GM23338 (cell line): ENCODE data around the gene MAP3K15. TPM values are rescaled to one million over a fixed set of nuclear protein-coding genes. Genes with fewer than 3 reads are reported as not detected.

Experiments
- ATAC-seq: fragments of 200-7000 bp; cut with Tn5 transposase; 3 replicates; pipeline ENCODE4 v1.9.1; 2020
- DNase-seq: peaks from one replicate; pipeline ENCODE4 v3.0.0-alpha.2; 2015; ENCODE audit warnings: low spot score
- H2AFZ ChIP-seq: fragments of 200-600 bp; sonication (generic); 2 replicates; pipeline ENCODE4 v1.8.0; 2016; ENCODE audit warnings: antibody characterized with exemption, mild to moderate bottlenecking, moderate library complexity
- H3F3A ChIP-seq: fragments of 200-600 bp; sonication (generic); replicated peaks from 2 replicates; pipeline ENCODE4 v1.8.0; 2017; ENCODE audit warnings: antibody characterized with exemption, mixed run types, low read depth
- H3K27ac ChIP-seq: fragments of 200-600 bp; sonication (generic); 2 replicates; pipeline ENCODE4 v1.6.1; 2016; ENCODE audit warnings: low read depth
- H3K27me3 ChIP-seq: fragments of 200-600 bp; sonication (generic); 2 replicates; pipeline ENCODE4 v1.8.0; 2016; ENCODE audit warnings: mild to moderate bottlenecking, mixed run types, moderate library complexity; ENCODE audit not compliant: insufficient read depth
- H3K36me3 ChIP-seq: fragments of 200-600 bp; sonication (generic); 2 replicates; pipeline ENCODE4 v1.8.0; 2016; ENCODE audit warnings: mild to moderate bottlenecking; ENCODE audit not compliant: insufficient read depth
- H3K4me1 ChIP-seq: fragments of 200-600 bp; sonication (generic); 2 replicates; pipeline ENCODE4 v1.8.0; 2016; ENCODE audit warnings: mild to moderate bottlenecking, moderate library complexity; ENCODE audit not compliant: insufficient read depth
- H3K4me2 ChIP-seq: fragments of 200-600 bp; sonication (generic); 2 replicates; pipeline ENCODE4 v1.7.1; 2017; ENCODE audit warnings: mixed run types
- H3K4me3 ChIP-seq: fragments of 200-600 bp; sonication (generic); 2 replicates; pipeline ENCODE4 v1.6.1; 2016; ENCODE audit warnings: mixed run types
- H3K79me2 ChIP-seq: fragments of 200-600 bp; sonication (generic); replicated peaks from 2 replicates; pipeline ENCODE4 v1.8.0; 2017; ENCODE audit warnings: mild to moderate bottlenecking; ENCODE audit not compliant: insufficient read depth
- H3K9me2 ChIP-seq: fragments of 200-600 bp; sonication (generic); 2 replicates; pipeline ENCODE4 v1.8.0; 2017; ENCODE audit not compliant: insufficient read depth
- H4K20me1 ChIP-seq: fragments of 200-600 bp; sonication (generic); replicated peaks from 2 replicates; pipeline ENCODE4 v1.8.0; 2017; ENCODE audit warnings: mild to moderate bottlenecking; ENCODE audit not compliant: insufficient read depth
- H3K27ac Mint-ChIP-seq: 2 replicates; pipeline ENCODE4 v1.8.0; 2020; ENCODE audit warnings: inconsistent platforms, mild to moderate bottlenecking, moderate library complexity, mixed read lengths
- H3K27me3 Mint-ChIP-seq: 3 replicates; pipeline ENCODE4 v1.8.0; 2022; ENCODE audit warnings: low read depth, mild to moderate bottlenecking, moderate library complexity, mixed read lengths, inconsistent platforms; ENCODE audit not compliant: insufficient read depth, poor library complexity
- H3K36me3 Mint-ChIP-seq: 3 replicates; pipeline ENCODE4 v1.8.0; 2021; ENCODE audit warnings: low read depth, mild to moderate bottlenecking, inconsistent platforms, moderate library complexity, mixed read lengths
- H3K4me1 Mint-ChIP-seq: 3 replicates; pipeline ENCODE4 v1.8.0; 2020; ENCODE audit warnings: mild to moderate bottlenecking, inconsistent platforms, mixed read lengths
- H3K4me3 Mint-ChIP-seq: 3 replicates; pipeline ENCODE4 v1.8.0; 2021; ENCODE audit warnings: moderate library complexity, mild to moderate bottlenecking, inconsistent platforms, mixed read lengths
- H3K9me3 Mint-ChIP-seq: 3 replicates; pipeline ENCODE4 v1.8.0; 2020; ENCODE audit warnings: moderate library complexity, mild to moderate bottlenecking, inconsistent platforms, mixed read lengths
- CREB1 ChIP-seq: fragments of 250-450 bp; sonication (Bioruptor Pico); IDR thresholded peaks from 2 replicates; pipeline ENCODE4 v1.5.0; 2020; ENCODE audit warnings: low read depth, mild to moderate bottlenecking, moderate library complexity
- EZH2 ChIP-seq: fragments of 200-600 bp; sonication (generic); IDR thresholded peaks from one replicate; pipeline ENCODE4 v1.8.0; 2017; ENCODE audit warnings: antibody characterized with exemption, mild to moderate bottlenecking, low read depth; ENCODE audit not compliant: unreplicated experiment
- EZH2phosphoT487 ChIP-seq: fragments of 200-600 bp; sonication (generic); IDR thresholded peaks from one replicate; pipeline ENCODE4 v1.8.1; 2018; ENCODE audit warnings: antibody characterized with exemption; ENCODE audit not compliant: unreplicated experiment
- JUNB ChIP-seq: IDR thresholded peaks from one replicate; pipeline ENCODE4 v1.6.1; 2016; ENCODE audit warnings: antibody characterized with exemption; ENCODE audit not compliant: unreplicated experiment
- NANOG ChIP-seq: IDR thresholded peaks from 2 replicates; pipeline ENCODE4 v1.6.1; 2016; ENCODE audit warnings: antibody characterized with exemption, borderline replicate concordance
- POLR2AphosphoS5 ChIP-seq: IDR thresholded peaks from 2 replicates; pipeline ENCODE4 v1.6.1; 2016; ENCODE audit warnings: antibody characterized with exemption, low read depth
- STAT1 ChIP-seq: IDR thresholded peaks from one replicate; pipeline ENCODE4 v1.6.1; 2016; ENCODE audit warnings: antibody characterized with exemption; ENCODE audit not compliant: unreplicated experiment
- ZNF114 ChIP-seq: fragments of 250-450 bp; sonication (Bioruptor Pico); IDR thresholded peaks from 2 replicates; pipeline ENCODE4 v1.5.0; 2020; ENCODE audit warnings: mild to moderate bottlenecking, moderate library complexity
- ZNF331 ChIP-seq: fragments of 250-450 bp; sonication (Bioruptor Pico); IDR thresholded peaks from 2 replicates; pipeline ENCODE4 v1.5.0; 2020; ENCODE audit warnings: low read depth, mild to moderate bottlenecking, moderate library complexity
- polyA plus RNA-seq: library from polyadenylated mRNA; unstranded; fragments of >200 nt; fragmentation: Nextera tagmentation; extraction: Ambion mirVana; gene quantifications from 2 replicates; pipeline ENCODE4 v1.2.1, GENCODE V29; 2016
- total RNA-seq: library from RNA; depleted of rRNA; stranded (reverse); fragments of >200 nt; shearing (Covaris generic); gene quantifications from 2 replicates; pipeline ENCODE4 v1.2.3, GENCODE V29; 2014
- TF ChIP-seq, protein P1 (sequence below), 2 experiments: fragments of 200-600 bp in 1 of 2; sonication (generic) in 1 of 2; conservative IDR thresholded peaks; 2 replicates each; pipeline versions ENCODE4 v1.5.1 to v1.6.1; 2016 to 2017; ENCODE audit warnings: antibody characterized with exemption in 2 of 2, low read depth in 2 of 2, mild to moderate bottlenecking in 2 of 2, moderate library complexity in 1 of 2
- TF ChIP-seq, protein P2 (sequence below): IDR thresholded peaks from one replicate; pipeline ENCODE4 v1.6.1; 2018; ENCODE audit warnings: antibody characterized with exemption; ENCODE audit not compliant: unreplicated experiment
- TF ChIP-seq, protein P3 (sequence below): IDR thresholded peaks from 2 replicates; pipeline ENCODE4 v1.6.1; 2016; ENCODE audit warnings: antibody characterized with exemption

Gene MAP3K15
- total and polyA plus RNA-seq, 2 experiments from 2014 or later = 0.40 to 3.1 TPM

DNA sequence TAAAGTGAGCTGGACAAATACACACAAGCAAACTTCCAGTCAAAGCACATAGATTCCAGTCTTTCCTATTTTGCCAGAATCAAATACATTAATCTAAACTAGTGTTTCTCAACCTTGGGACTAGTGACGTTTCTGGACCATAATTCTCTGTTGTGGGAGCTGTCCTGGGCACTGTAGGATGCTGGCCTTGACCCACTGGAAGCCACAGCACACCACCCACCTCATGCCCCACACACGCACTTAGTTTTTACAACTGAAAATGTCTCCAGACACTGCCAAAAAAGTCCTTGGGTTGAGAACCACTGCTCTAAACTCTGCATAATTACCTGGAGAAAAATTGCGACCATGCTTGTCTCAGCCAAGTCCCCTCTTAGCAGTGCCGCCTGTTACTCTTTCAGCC lies 57.6 kb downstream of the MAP3K15 start (continued):
- TF ChIP-seq, protein P1, sequence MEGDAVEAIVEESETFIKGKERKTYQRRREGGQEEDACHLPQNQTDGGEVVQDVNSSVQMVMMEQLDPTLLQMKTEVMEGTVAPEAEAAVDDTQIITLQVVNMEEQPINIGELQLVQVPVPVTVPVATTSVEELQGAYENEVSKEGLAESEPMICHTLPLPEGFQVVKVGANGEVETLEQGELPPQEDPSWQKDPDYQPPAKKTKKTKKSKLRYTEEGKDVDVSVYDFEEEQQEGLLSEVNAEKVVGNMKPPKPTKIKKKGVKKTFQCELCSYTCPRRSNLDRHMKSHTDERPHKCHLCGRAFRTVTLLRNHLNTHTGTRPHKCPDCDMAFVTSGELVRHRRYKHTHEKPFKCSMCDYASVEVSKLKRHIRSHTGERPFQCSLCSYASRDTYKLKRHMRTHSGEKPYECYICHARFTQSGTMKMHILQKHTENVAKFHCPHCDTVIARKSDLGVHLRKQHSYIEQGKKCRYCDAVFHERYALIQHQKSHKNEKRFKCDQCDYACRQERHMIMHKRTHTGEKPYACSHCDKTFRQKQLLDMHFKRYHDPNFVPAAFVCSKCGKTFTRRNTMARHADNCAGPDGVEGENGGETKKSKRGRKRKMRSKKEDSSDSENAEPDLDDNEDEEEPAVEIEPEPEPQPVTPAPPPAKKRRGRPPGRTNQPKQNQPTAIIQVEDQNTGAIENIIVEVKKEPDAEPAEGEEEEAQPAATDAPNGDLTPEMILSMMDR (conservative IDR thresholded peaks at IDR 0.05; ENCODE audit: low read depth in 2 of 2) = no peak
- TF ChIP-seq ZNF114 (CRISPR knock-in tag) (no peak), CREB1 (CRISPR knock-in tag) (no peak)

DNA sequence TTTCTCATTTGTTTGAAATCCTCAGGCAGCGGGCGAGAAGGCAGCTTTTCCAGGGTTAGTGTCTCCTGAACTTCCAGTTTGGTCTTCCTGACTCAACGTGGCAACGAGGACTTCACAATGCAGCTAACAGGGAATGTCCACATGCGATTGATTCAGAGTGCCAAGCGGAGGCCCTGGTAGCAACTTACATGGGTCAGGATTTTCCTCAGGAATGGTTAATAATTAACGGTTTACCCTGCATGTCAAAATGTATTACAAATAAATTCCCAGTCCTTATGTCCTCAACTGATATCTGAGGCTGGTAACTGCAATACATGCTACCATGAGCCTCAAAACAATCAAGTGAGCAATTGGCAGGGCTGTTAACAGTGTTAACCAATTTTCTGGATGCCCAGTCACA lies 67.2 kb downstream of the MAP3K15 start:
- DNase-seq (no peak), ATAC-seq (no peak)
- Mint-ChIP-seq H3K27ac (no peak overlapping the region), H3K9me3 (no peaks in the 10 kb centered on the region; the same call in 1 of the 3 replicates), H3K36me3 (no peaks in the 10 kb centered on the region), H3K4me3 (no peak overlapping the region), H3K4me1 (no peaks in the 10 kb centered on the region), H3K27me3 (no peaks in the 10 kb centered on the region)
- Histone ChIP-seq H2AFZ (no peak overlapping the region), H3F3A (no peaks in the 10 kb centered on the region), H3K4me1 (no peaks in the 10 kb centered on the region), H3K4me3 (no peak overlapping the region), H3K4me2 (no peak overlapping the region), H3K79me2 (no peaks in the 10 kb centered on the region), H3K27ac (no peak overlapping the region), H4K20me1 (no peaks in the 10 kb centered on the region), H3K36me3 (no peaks in the 10 kb centered on the region), H3K27me3 (no peaks in the 10 kb centered on the region), H3K9me2 (no peaks in the 10 kb centered on the region)
- TF ChIP-seq, protein P2, sequence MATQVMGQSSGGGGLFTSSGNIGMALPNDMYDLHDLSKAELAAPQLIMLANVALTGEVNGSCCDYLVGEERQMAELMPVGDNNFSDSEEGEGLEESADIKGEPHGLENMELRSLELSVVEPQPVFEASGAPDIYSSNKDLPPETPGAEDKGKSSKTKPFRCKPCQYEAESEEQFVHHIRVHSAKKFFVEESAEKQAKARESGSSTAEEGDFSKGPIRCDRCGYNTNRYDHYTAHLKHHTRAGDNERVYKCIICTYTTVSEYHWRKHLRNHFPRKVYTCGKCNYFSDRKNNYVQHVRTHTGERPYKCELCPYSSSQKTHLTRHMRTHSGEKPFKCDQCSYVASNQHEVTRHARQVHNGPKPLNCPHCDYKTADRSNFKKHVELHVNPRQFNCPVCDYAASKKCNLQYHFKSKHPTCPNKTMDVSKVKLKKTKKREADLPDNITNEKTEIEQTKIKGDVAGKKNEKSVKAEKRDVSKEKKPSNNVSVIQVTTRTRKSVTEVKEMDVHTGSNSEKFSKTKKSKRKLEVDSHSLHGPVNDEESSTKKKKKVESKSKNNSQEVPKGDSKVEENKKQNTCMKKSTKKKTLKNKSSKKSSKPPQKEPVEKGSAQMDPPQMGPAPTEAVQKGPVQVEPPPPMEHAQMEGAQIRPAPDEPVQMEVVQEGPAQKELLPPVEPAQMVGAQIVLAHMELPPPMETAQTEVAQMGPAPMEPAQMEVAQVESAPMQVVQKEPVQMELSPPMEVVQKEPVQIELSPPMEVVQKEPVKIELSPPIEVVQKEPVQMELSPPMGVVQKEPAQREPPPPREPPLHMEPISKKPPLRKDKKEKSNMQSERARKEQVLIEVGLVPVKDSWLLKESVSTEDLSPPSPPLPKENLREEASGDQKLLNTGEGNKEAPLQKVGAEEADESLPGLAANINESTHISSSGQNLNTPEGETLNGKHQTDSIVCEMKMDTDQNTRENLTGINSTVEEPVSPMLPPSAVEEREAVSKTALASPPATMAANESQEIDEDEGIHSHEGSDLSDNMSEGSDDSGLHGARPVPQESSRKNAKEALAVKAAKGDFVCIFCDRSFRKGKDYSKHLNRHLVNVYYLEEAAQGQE = no peak
- TF ChIP-seq, protein P1 (conservative IDR thresholded peaks at IDR 0.05; ENCODE audit: low read depth in 2 of 2) = no peak
- no peak for TF ChIP-seq EZH2
- TF ChIP-seq, protein P3, sequence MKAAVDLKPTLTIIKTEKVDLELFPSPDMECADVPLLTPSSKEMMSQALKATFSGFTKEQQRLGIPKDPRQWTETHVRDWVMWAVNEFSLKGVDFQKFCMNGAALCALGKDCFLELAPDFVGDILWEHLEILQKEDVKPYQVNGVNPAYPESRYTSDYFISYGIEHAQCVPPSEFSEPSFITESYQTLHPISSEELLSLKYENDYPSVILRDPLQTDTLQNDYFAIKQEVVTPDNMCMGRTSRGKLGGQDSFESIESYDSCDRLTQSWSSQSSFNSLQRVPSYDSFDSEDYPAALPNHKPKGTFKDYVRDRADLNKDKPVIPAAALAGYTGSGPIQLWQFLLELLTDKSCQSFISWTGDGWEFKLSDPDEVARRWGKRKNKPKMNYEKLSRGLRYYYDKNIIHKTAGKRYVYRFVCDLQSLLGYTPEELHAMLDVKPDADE = no peak
- TF ChIP-seq JUNB = no peak
- TF ChIP-seq POLR2AphosphoS5 = no peak
- TF ChIP-seq ZNF114 (CRISPR knock-in tag) = no peak
- TF ChIP-seq EZH2phosphoT487 = no peak
- no peak for TF ChIP-seq ZNF331 (CRISPR knock-in tag)
- no peak for TF ChIP-seq STAT1
- no peak for TF ChIP-seq NANOG
